Measurements from ENCODE around the gene METTL21A. TPM values are rescaled to one million over a fixed set of nuclear protein-coding genes. Genes with fewer than 3 reads are reported as not detected.

METTL21A gene
- total and polyA plus RNA-seq, 2 of the 13 experiments (the other 11 are each of a cell fraction or from before 2014, with no cell fraction given) = 42.4 to 61.2 TPM

GRCh38 chr2:207670887-207671286, 45.7 kb upstream of the METTL21A start:
- no peak for TF ChIP-seq ZMAT5 (CRISPR knock-in tag; IDR thresholded peaks at IDR 0.05; ENCODE audit: borderline replicate concordance, low read depth)
- no peak for TF ChIP-seq ATRX (CRISPR knock-in tag; IDR thresholded peaks at IDR 0.05; ENCODE audit: borderline replicate concordance)
- TF ChIP-seq AHR (CRISPR knock-in tag; IDR thresholded peaks at IDR 0.05) = no peak
- TF ChIP-seq KLF9 (CRISPR knock-in tag; IDR thresholded peaks at IDR 0.05; ENCODE audit: low read depth) = no peak
- TF ChIP-seq, protein P1, sequence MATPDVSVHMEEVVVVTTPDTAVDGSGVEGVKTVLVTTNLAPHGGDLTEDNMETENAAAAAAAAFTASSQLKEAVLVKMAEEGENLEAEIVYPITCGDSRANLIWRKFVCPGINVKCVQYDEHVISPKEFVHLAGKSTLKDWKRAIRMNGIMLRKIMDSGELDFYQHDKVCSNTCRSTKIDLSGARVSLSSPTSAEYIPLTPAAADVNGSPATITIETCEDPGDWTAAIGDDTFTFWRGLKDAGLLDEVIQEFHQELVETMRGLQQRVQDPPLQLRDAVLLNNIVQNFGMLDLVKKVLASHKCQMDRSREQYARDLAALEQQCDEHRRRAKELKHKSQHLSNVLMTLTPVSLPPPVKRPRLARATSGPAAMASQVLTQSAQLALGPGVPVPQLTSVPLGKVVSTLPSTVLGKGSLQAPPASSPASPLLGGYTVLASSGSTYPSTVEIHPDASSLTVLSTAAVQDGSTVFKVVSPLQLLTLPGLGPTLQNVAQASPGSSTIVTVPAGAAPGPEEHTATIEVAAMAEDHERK (CRISPR knock-in tag; IDR thresholded peaks at IDR 0.05; ENCODE audit: low read depth) = no peak
- no peak for TF ChIP-seq ZNF713 (CRISPR knock-in tag; IDR thresholded peaks at IDR 0.05)
- no peak for TF ChIP-seq MYNN (CRISPR knock-in tag; IDR thresholded peaks at IDR 0.05; ENCODE audit: low read depth)
- TF ChIP-seq FOXK1 (CRISPR knock-in tag; IDR thresholded peaks at IDR 0.05; ENCODE audit: borderline replicate concordance, low read depth) = no peak
- TF ChIP-seq NR1H2 (CRISPR knock-in tag; IDR thresholded peaks at IDR 0.05; ENCODE audit: borderline replicate concordance, low read depth) = no peak
- no peak for TF ChIP-seq ZNF720 (CRISPR knock-in tag; IDR thresholded peaks at IDR 0.05)
- no peak for TF ChIP-seq ZNF607 (CRISPR knock-in tag; IDR thresholded peaks at IDR 0.05; ENCODE audit: borderline replicate concordance)
- TF ChIP-seq ZIK1 (CRISPR knock-in tag; IDR thresholded peaks at IDR 0.05; ENCODE audit: borderline replicate concordance, low read depth) = no peak
- TF ChIP-seq ETV5 (CRISPR knock-in tag; IDR thresholded peaks at IDR 0.05; ENCODE audit: borderline replicate concordance) = no peak
- TF ChIP-seq FOXA1 (IDR thresholded peaks at IDR 0.05) = no peak
- no peak for TF ChIP-seq FOXA1 (CRISPR knock-in tag; IDR thresholded peaks at IDR 0.05)
- no peak for TF ChIP-seq SAFB2 (CRISPR knock-in tag; IDR thresholded peaks at IDR 0.05; ENCODE audit: borderline replicate concordance, low read depth)
- DNase-seq (ENCODE audit: low spot score) = no peak
- H3K27me3 ChIP-seq (ENCODE audit: control insufficient read depth in 1 of 2, insufficient read depth in 2 of 2, low read length in 2 of 2) = no peaks in the 10 kb centered on the region
- no peaks in the 10 kb centered on the region for H4K20me1 ChIP-seq (ENCODE audit: insufficient read depth, low read length)
- H3K9me3 ChIP-seq (ENCODE audit: low read length) = no peaks in the 10 kb centered on the region
- H3K27ac ChIP-seq (ENCODE audit: extremely low read length, insufficient read depth, low read length) = no peak overlapping the region
- H3K4me1 ChIP-seq (ENCODE audit: insufficient read depth, low read length) = no peaks in the 10 kb centered on the region
- ChIA-PET POLR2A (no interaction called here), CTCF (ENCODE audit: low intra/inter-chr PET ratio, low total read pairs) (no interaction called here)
- no peaks in the 10 kb centered on the region for H3K36me3 ChIP-seq (replicated peaks in 1 of 2; ENCODE audit: control insufficient read depth in 1 of 2, insufficient read depth in 2 of 2, low read length in 2 of 2)
- no peak for FAIRE-seq
- no peaks in the 10 kb centered on the region for H3K79me2 ChIP-seq (ENCODE audit: insufficient read depth, low read length)
- no peak overlapping the region for H3K4me2 ChIP-seq (ENCODE audit: low read depth, low read length)
- in situ Hi-C loops (cut with HindIII; ENCODE audit: extremely low pct_ligation_motif_present, low pct_unique_long_range_greater_than_20kb) = no loop called here
- WGBS (ENCODE audit: low lambda C conversion rate) = 54% methylated on average over 6 of the region's 6 CpGs
- no peak; the same call in 2 of the 3 replicates for ATAC-seq
- no TSS peak for BruUV-seq (replicated peaks)
- intact Hi-C loops (cut with micrococcal nuclease; ENCODE audit: unreplicated experiment) = no loop called here
- no peak overlapping the region for H2AFZ ChIP-seq (ENCODE audit: low read length)
- no peak overlapping the region for H3K9ac ChIP-seq (ENCODE audit: insufficient read depth, low read depth, low read length)
- H3K4me3 ChIP-seq (replicated peaks in 1 of 3; ENCODE audit: insufficient read depth in 1 of 3, low read depth in 2 of 3, low read length in 3 of 3) = no peak overlapping the region

Data from HepG2 (cell line).